ENCODE results near the gene RASD1. TPM values are rescaled to one million over a fixed set of nuclear protein-coding genes. Genes with fewer than 3 reads are reported as not detected.
"Not testable (repeated sequence)": the region's sequence is repeated elsewhere in the genome, so short reads cannot be mapped to it uniquely, and the experiment has no call there.

The RASD1 gene
- total RNA-seq, 1 experiment from 2014 or later, result 5.7 TPM

DNA sequence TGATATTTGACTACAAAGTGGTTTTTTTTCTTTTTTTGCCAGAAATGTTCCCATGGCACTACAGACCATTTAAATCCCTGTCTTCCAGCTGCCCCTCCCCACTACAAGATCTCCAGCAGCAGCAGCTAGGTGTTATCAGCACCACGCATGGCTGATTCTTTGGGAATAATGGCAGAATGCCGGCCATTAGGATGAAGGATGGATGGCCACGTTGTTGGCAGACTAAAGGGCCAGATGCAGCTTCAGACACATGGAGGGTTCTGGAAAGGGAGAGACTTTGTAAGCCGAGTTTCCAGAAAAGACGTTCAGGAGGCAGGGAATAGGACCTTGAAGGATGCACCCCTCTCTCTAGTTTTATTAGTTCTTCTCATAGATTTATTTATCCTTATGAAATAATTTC lies 29.7 kb downstream of the RASD1 start:
- Histone ChIP-seq H3K4me1 (ENCODE audit: insufficient read depth, low read length) (no peaks in the 10 kb centered on the region), H4K8ac (replicated peaks; ENCODE audit: insufficient read length, low read depth, low read length) (no peak overlapping the region), H2BK5ac (ENCODE audit: insufficient read length, low read length) (no peak overlapping the region), H2BK15ac (ENCODE audit: low read depth, low read length) (no peak overlapping the region), H3K27ac (ENCODE audit: insufficient read length, low read depth, low read length) (no peak overlapping the region), H2BK20ac (ENCODE audit: low read depth, low read length, poor library complexity, severe bottlenecking) (no peak overlapping the region), H3K18ac (ENCODE audit: insufficient read length, low read depth, low read length) (no peak overlapping the region), H3K4ac (ENCODE audit: low read depth, low read length) (no peak overlapping the region), H3K23me2 (ENCODE audit: insufficient read length, low read depth, low read length, poor library complexity, severe bottlenecking) (no peaks in the 10 kb centered on the region), H4K91ac (ENCODE audit: insufficient read length, low read depth, low read length) (no peak overlapping the region), H3K27me3 (ENCODE audit: insufficient read depth, low read length) (no peaks in the 10 kb centered on the region), H3K9me3 (ENCODE audit: control insufficient read depth, low read depth, low read length) (no peaks in the 10 kb centered on the region), H3K79me1 (ENCODE audit: insufficient read depth, low read depth, low read length, poor library complexity, severe bottlenecking) (no peaks in the 10 kb centered on the region), H2AK5ac (ENCODE audit: insufficient read length, low read length) (no peak overlapping the region), H3K4me2 (ENCODE audit: insufficient read depth, insufficient read length, low read length) (no peak overlapping the region), H3T11ph (ENCODE audit: low read length) (no peak overlapping the region), H4K5ac (ENCODE audit: insufficient read length, low read depth, low read length) (no peak overlapping the region), H3K14ac (ENCODE audit: insufficient read depth, low read length) (no peak overlapping the region), H2BK120ac (ENCODE audit: low read depth, low read length, poor library complexity, severe bottlenecking) (no peak overlapping the region), H2AFZ (ENCODE audit: low read length) (no peak overlapping the region), H4K20me1 (ENCODE audit: control insufficient read depth, insufficient read depth, insufficient read length) (no peaks in the 10 kb centered on the region), H3K79me2 (ENCODE audit: insufficient read depth, low read length) (no peaks in the 10 kb centered on the region), H3K56ac (ENCODE audit: insufficient read length, low read depth, low read length) (no peak overlapping the region), H3K9ac (ENCODE audit: extremely low read depth, insufficient read length, low read length) (no peak overlapping the region), H2BK12ac (ENCODE audit: insufficient read length, low read depth, low read length) (no peak overlapping the region), H3K23ac (ENCODE audit: insufficient read length, low read depth, low read length) (no peak overlapping the region)
- Mint-ChIP-seq H3K9me3 (no peaks in the 10 kb centered on the region), H3K36me3 (ENCODE audit: insufficient read depth in 1 of 3, low read depth in 3 of 3) (no peaks in the 10 kb centered on the region), H3K4me1 (no peaks in the 10 kb centered on the region), H3K4me3 (no peak overlapping the region), H3K27ac (no peak overlapping the region; a peak in 1 of 7 replicates), H3K27me3 (ENCODE audit: low read depth) (peaks cover 40% of the 10 kb centered on the region)
- TF ChIP-seq, protein P1, sequence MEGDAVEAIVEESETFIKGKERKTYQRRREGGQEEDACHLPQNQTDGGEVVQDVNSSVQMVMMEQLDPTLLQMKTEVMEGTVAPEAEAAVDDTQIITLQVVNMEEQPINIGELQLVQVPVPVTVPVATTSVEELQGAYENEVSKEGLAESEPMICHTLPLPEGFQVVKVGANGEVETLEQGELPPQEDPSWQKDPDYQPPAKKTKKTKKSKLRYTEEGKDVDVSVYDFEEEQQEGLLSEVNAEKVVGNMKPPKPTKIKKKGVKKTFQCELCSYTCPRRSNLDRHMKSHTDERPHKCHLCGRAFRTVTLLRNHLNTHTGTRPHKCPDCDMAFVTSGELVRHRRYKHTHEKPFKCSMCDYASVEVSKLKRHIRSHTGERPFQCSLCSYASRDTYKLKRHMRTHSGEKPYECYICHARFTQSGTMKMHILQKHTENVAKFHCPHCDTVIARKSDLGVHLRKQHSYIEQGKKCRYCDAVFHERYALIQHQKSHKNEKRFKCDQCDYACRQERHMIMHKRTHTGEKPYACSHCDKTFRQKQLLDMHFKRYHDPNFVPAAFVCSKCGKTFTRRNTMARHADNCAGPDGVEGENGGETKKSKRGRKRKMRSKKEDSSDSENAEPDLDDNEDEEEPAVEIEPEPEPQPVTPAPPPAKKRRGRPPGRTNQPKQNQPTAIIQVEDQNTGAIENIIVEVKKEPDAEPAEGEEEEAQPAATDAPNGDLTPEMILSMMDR (conservative IDR thresholded peaks at IDR 0.05), result no peak
- no CpG with 5 or more reads among the region's 5 CpGs for WGBS (ENCODE audit: extremely low coverage, insufficient read length, low lambda C conversion rate)
- DNase-seq, result no peak

GRCh38 chr17:17465878-17466277 lies 30.3 kb downstream of the RASD1 start:
- H2BK20ac ChIP-seq (ENCODE audit: low read depth, low read length, poor library complexity, severe bottlenecking); H3K9me3 ChIP-seq (ENCODE audit: control insufficient read depth, low read depth, low read length); H3K23me2 ChIP-seq (ENCODE audit: insufficient read length, low read depth, low read length, poor library complexity, severe bottlenecking); H2AFZ ChIP-seq (ENCODE audit: low read length); H3K4me2 ChIP-seq (ENCODE audit: insufficient read depth, insufficient read length, low read length); H3K18ac ChIP-seq (ENCODE audit: insufficient read length, low read depth, low read length); H3K9me3 Mint-ChIP-seq; H2BK120ac ChIP-seq (ENCODE audit: low read depth, low read length, poor library complexity, severe bottlenecking); H4K20me1 ChIP-seq (ENCODE audit: control insufficient read depth, insufficient read depth, insufficient read length); H2BK15ac ChIP-seq (ENCODE audit: low read depth, low read length); H3K27me3 ChIP-seq (ENCODE audit: insufficient read depth, low read length); H3K56ac ChIP-seq (ENCODE audit: insufficient read length, low read depth, low read length); H3K14ac ChIP-seq (ENCODE audit: insufficient read depth, low read length); H3K27ac Mint-ChIP-seq; H3K4me1 ChIP-seq (ENCODE audit: insufficient read depth, low read length); H2AK5ac ChIP-seq (ENCODE audit: insufficient read length, low read length); H4K5ac ChIP-seq (ENCODE audit: insufficient read length, low read depth, low read length); H3K23ac ChIP-seq (ENCODE audit: insufficient read length, low read depth, low read length); H3K79me1 ChIP-seq (ENCODE audit: insufficient read depth, low read depth, low read length, poor library complexity, severe bottlenecking); H3K36me3 Mint-ChIP-seq (ENCODE audit: insufficient read depth in 1 of 3, low read depth in 3 of 3); DNase-seq; H2BK12ac ChIP-seq (ENCODE audit: insufficient read length, low read depth, low read length); H3K27ac ChIP-seq (ENCODE audit: insufficient read length, low read depth, low read length); H3K9ac ChIP-seq (ENCODE audit: extremely low read depth, insufficient read length, low read length); H3K4ac ChIP-seq (ENCODE audit: low read depth, low read length); H3K79me2 ChIP-seq (ENCODE audit: insufficient read depth, low read length); H4K8ac ChIP-seq (replicated peaks; ENCODE audit: insufficient read length, low read depth, low read length); H3K4me3 Mint-ChIP-seq; H3K4me1 Mint-ChIP-seq; H3T11ph ChIP-seq (ENCODE audit: low read length); H4K91ac ChIP-seq (ENCODE audit: insufficient read length, low read depth, low read length); H2BK5ac ChIP-seq (ENCODE audit: insufficient read length, low read length): not testable (repeated sequence)
- H3K27me3 Mint-ChIP-seq (ENCODE audit: low read depth), result peaks cover 35% of the 10 kb centered on the region
- WGBS (ENCODE audit: extremely low coverage, insufficient read length, low lambda C conversion rate), result no CpG with 5 or more reads among the region's 1 CpG
